ENCODE measurements around the gene HOXC5.

Gene HOXC5

DNA sequence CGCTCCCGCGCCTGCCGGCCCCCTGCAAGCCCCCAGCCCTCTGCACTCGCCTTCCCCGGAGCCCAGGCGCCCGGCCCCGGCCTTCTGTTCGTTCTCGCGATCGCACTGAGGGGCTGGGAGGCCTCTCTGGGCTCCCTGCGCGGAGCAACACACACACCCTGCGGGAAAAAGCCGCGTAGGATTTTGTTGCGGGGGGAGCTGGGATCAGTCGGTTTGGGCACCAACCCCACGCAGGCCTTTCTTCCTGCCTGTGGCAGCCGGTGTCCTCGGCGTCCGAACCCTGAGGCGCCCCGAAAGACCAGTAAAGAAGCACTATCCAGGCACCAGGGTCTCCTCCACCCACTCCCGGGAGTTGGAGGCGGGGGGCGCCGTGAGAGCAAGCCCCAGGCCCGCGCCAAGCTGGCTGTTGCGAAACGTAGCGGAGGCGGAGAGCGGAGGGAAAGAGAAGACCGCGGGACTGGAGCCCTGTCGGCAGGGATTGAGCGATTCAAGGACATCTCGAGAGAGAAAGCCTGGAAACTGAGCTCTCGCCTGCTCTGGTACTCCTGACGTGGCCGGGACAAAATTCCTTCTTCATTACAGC lies 1.9 kb upstream of the HOXC5 start:
- peaks cover 6% of the 10 kb centered on the region for H3K36me3 Mint-ChIP-seq
- H3K4me3 Mint-ChIP-seq, result no peak overlapping the region
- no peak for ATAC-seq
- no peaks in the 10 kb centered on the region for H3K9me3 Mint-ChIP-seq
- no peak overlapping the region for H3K27ac Mint-ChIP-seq
- no peak for DNase-seq (ENCODE audit: low spot score in 2 of 2)
- H3K4me1 Mint-ChIP-seq, result peaks cover 24% of the 10 kb centered on the region

DNA sequence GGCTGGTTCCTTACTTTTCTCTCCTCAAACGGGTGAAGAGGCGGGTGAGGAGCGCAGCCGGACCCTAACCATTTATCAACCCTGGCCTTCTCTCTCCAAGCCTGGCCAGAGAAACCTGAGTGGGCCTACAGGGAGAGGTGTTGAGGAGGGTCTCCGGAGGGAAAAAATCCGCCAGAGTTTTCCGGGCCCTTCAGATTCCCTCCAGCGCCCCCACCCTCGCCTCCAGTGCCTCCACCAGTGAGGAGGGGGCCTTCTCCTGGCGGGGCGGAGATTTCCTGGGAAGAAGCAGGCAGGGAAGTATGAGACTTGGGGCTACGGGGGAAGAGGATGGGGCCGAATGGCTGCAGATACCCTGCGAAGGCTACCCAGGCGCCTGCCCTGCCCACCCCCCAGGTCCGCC lies 1.4 kb upstream of the HOXC5 start:
- Mint-ChIP-seq H3K27ac (no peak overlapping the region), H3K4me1 (peaks cover 22% of the 10 kb centered on the region), H3K9me3 (no peaks in the 10 kb centered on the region), H3K4me3 (no peak overlapping the region), H3K36me3 (peaks cover 6% of the 10 kb centered on the region)
- ATAC-seq, result no peak
- DNase-seq (ENCODE audit: low spot score in 2 of 2), result no peak

DNA sequence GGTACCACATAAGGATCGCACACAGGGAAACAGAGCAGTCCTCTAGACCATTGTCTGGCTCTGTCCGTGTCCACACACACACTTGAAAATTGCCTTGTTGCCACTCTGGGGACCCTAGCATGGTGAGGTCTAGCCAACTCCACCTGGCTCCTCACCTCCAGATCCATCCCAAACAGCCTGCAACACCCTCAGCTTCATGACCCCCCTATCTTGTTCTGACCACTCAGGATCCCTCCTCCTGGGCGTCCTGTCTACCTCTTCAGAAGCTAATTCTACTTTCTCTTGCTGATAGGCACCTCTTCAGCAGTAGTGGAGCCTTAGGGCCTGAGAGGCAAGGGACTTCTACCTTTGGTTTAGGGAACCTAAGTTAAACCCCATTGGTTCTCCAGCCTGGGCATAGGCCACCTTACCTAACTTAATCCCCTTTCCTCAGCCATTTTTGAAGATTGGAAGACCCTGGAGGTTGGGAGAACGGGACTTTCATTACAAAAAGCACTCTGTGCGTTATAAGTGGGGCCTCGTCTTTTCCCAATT lies 697 bp upstream of the HOXC5 start:
- Mint-ChIP-seq H3K27ac (no peak overlapping the region), H3K4me3 (peak overlapping the region; percentile 71), H3K4me1 (peaks cover 18% of the 10 kb centered on the region), H3K36me3 (peaks cover 2% of the 10 kb centered on the region), H3K9me3 (no peaks in the 10 kb centered on the region)
- DNase-seq (ENCODE audit: low spot score in 2 of 2) (no peak), ATAC-seq (no peak)

DNA sequence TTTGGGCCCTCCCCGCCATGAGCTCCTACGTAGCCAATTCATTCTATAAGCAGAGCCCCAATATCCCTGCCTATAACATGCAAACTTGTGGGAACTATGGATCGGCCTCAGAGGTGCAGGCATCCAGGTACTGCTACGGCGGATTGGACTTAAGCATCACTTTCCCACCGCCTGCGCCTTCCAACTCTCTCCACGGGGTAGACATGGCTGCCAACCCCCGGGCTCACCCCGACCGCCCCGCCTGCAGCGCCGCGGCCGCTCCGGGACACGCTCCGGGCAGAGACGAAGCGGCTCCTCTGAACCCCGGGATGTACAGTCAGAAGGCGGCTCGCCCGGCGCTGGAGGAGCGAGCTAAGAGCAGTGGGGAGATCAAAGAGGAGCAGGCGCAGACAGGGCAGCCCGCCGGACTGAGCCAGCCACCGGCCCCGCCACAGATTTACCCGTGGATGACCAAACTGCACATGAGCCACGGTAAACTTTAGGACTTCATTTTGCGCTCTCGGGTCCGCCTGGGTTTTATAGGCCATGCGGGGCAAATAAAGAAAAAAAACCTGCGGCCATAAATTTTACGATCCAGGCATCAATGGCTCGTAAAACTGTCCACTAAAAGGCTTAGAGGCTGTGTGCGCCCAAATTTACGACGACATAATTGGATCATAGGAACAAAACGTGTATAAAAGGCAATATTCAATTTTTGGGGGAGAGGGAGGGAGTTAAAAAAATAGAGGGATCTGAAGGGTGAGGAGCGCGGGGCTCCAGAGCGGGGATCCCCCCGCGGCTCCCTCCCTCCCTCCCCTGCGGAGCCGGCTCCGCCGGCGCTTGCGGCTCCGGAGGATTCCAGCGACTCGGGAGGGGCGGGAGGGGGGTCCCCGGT lies 493 bp downstream of the HOXC5 start:
- no peaks in the 10 kb centered on the region for H3K36me3 Mint-ChIP-seq
- DNase-seq (ENCODE audit: low spot score in 2 of 2), result peak in 1 of 2 donors; percentile 69
- peak; percentile 50 for ATAC-seq
- no peak overlapping the region for H3K27ac Mint-ChIP-seq
- H3K4me3 Mint-ChIP-seq, result peak overlapping the region; percentile 71
- H3K4me1 Mint-ChIP-seq, result peaks cover 16% of the 10 kb centered on the region
- H3K9me3 Mint-ChIP-seq, result no peaks in the 10 kb centered on the region

DNA sequence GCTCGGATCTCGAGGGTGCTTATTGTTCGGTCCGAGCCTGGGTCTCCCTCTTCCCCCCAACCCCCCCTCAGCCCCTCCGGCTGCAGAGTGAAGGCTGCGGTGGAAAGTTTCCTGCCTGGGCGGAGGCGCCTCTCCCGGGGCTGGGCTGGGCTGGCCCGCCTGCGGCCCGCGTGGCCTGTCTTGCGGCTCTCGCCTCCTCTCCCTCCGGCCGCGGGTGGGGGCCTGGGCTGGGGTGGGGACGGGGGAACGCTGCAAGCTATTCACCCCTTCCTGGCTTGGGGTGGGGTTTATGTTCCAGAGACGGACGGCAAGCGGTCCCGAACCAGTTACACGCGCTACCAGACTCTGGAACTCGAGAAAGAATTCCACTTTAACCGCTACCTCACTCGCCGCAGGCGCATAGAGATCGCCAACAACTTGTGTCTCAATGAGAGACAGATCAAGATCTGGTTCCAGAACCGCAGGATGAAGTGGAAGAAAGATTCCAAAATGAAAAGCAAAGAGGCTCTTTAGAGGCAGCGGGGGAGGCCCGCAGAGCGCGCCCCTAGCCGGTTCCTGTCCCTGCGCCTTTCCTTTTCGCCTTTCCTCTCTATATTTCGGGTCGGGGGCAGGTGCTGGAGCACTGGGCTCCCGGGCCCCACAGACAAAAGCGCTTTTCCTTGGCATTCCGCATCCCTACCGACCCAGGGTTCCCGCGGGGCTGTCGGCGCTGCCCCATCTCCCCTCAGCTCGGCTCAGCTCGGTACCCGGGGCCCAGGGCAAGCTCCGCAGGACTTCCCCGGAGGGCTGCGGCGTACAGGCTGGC lies 1.3 kb downstream of the HOXC5 start:
- Mint-ChIP-seq H3K4me3 (peak overlapping the region; percentile 71), H3K27ac (no peak overlapping the region), H3K4me1 (peaks cover 16% of the 10 kb centered on the region), H3K9me3 (no peaks in the 10 kb centered on the region), H3K36me3 (no peaks in the 10 kb centered on the region)
- DNase-seq (ENCODE audit: low spot score in 2 of 2), result no peak
- no peak for ATAC-seq

DNA sequence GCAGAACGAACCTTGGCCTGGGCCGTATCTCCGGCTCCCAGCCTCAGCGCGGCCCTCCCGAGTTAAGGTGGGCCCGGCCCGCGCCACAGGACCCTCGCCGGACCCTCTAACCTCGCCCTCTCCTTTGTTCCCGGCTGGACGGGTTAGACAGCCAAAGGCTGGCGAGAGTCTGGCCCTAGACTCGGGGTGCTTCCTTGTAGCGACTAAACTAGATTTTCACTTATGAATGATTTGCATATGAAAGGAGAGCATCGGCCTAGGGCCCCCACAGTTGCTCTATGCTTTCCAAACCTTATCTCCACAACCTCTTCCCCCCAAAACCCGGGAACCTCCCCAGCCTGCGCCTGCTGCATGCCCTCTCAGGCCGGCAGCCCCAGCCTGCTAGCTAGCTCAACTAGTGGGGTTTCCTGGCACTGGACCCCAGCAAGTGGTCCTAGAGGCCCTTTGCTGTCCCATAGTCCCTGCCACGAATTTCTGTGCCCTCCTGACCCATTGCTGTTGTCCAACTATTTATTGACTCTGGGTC lies 2.0 kb downstream of the HOXC5 start:
- Mint-ChIP-seq H3K36me3 (no peaks in the 10 kb centered on the region), H3K4me3 (peak overlapping the region; percentile 71), H3K4me1 (peaks cover 16% of the 10 kb centered on the region), H3K27ac (no peak overlapping the region), H3K9me3 (no peaks in the 10 kb centered on the region)
- ATAC-seq (no peak), DNase-seq (ENCODE audit: low spot score in 2 of 2) (no peak)

DNA sequence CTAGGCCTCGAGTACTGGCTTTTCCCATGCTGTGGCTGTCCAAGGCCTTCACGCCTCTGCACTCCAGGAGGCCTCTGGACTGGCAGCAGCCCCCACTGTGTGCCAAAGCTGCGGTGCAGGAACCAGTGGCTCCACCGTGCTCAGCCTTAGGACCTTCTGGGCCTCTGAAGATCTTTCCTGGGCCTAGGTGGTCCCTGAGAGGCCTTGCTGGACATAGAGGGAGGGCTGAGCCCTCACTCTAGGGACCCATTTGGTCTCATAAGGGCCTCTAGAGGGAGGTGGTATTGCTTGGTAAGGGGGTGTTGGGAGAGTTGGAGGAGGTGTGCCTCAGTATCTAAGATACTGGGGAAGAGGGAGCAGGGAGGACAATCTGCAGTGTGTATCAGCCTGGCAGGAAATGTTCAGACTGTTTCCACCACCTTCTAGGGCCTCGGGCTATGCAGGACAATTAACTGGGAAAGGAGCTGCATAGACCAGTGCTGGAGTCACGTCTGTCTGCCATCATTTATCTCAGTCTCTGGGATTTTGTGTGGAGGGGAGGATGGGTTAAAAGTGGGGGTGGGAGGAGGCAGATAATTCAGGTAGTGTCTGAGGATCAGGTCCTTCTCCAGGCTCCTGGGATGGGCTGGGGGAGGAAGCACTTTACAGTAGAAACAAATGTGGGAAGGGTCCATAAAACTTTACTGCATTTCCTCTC lies 2.9 kb downstream of the HOXC5 start:
- peaks cover 16% of the 10 kb centered on the region for H3K4me1 Mint-ChIP-seq
- no peak for DNase-seq (ENCODE audit: low spot score in 2 of 2)
- no peaks in the 10 kb centered on the region for H3K9me3 Mint-ChIP-seq
- H3K27ac Mint-ChIP-seq, result no peak overlapping the region
- ATAC-seq, result no peak
- no peaks in the 10 kb centered on the region for H3K36me3 Mint-ChIP-seq
- no peak overlapping the region for H3K4me3 Mint-ChIP-seq

DNA sequence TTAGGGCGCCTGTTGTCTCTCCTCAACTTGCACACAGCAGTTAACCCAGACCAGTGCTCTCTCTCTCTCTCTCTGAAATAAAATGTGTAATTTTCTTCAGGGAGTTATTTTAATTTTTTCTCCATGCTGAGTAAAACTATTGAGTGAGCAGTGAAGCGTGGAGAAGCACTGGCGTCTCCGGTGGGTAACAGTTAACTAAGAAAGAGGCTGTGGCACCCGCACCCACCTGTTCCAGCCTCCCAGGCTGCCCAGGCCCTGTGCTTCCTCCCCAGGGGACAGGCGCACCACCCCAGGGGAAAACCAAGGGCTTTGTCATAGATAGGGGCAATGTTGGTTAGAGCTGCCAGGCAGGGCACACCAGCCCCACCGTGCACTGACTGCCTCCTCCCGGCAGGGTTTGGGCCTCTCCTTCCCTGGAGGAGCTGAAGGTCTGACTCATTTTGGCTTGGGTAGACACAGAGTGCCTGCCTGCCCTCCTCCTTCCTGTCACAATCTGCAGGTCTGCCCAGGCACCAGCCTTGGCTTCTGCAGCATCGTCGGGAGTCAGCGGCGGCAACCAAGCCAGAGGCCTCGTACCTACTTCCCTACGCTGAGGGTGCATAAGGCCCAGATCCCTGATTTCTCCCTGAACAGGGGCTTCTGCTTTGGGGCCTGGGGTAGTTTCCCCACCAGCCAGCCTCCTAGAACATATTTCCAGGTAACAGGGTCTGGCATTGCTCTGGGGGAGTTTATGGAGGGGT lies 3.9 kb downstream of the HOXC5 start:
- no peak overlapping the region for H3K4me3 Mint-ChIP-seq
- H3K9me3 Mint-ChIP-seq, result no peaks in the 10 kb centered on the region
- DNase-seq (ENCODE audit: low spot score in 2 of 2) (no peak), ATAC-seq (no peak)
- H3K4me1 Mint-ChIP-seq, result peaks cover 16% of the 10 kb centered on the region
- H3K36me3 Mint-ChIP-seq, result no peaks in the 10 kb centered on the region
- no peak overlapping the region for H3K27ac Mint-ChIP-seq

DNA sequence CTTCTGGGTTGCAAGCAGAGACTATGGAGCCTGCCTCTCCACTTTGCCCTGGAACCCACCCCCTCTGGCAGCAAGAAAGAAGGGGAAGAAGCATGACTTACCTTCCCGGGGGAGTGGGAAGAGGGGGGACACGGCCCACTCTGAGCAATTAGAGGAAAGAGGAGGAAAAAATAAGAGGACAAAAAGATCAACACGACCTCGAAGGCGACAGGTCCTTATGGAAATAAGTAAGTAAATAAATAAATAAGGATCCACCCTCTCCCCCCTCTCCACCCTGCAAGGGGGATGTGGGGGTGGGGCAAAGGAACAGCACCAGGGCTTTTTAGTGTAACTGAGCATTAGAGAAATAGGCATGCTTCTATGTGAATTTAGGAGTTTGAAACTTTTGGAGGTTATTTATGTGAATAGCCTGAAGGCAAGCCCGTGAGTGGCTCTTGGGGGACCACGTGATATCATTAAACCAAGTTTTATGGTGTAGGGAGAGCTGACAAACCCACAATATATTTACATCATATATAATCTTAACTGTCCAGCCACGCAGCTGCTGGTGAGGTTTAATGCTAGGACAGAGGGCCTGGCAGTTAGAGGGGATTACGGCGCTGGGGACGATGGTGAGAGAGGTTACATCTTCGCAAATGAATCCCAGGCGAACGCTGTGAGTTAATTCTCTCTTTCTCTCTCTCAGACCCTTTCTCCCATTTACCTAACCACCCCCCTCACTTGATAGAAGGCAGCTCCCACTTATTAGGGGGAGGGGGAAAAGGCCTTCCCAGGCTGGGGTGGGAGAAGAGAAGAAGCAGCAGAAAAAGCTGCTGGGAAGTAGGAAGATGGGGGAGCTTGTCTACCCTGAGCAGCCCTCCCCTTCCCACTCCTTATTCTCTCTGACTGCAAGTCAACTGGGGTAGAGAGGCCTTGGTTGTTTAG lies 4.8 kb downstream of the HOXC5 start:
- Mint-ChIP-seq H3K36me3 (no peaks in the 10 kb centered on the region), H3K4me3 (no peak overlapping the region), H3K27ac (no peak overlapping the region), H3K4me1 (peaks cover 14% of the 10 kb centered on the region), H3K9me3 (no peaks in the 10 kb centered on the region)
- ATAC-seq, result no peak
- DNase-seq (ENCODE audit: low spot score in 2 of 2), result no peak

DNA sequence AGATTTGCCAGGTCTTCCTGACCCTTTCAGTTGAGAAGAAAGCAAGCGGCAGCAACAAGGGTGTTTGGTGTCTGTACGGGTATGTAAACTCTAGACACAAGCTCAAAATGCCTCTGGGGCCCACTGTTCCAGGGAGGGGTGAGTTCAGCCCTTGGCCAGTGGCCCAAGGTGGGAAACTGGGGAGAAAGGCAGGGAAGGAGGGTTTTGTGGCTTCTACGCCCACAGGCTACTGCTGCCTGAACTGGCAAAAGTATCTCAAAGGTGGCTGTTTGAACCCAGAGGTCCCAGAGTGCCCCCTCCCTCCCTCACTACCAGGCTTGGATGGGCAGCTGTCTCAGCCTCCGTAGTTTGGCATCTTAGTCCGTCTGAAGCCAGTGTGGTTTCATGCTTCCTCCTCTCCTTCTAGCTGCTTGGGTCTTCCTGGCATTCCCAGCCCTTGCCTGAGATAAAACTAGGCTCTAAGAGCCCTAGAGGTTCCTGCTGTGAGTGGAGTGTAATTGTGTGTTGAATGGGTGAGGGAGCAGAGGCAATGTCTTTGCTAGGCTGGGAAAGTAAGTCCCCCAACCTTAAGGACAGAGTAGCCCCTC lies 5.5 kb downstream of the HOXC5 start:
- no peak for DNase-seq (ENCODE audit: low spot score in 2 of 2)
- H3K4me1 Mint-ChIP-seq, result peaks cover 9% of the 10 kb centered on the region
- no peak overlapping the region for H3K27ac Mint-ChIP-seq
- H3K36me3 Mint-ChIP-seq, result no peaks in the 10 kb centered on the region
- no peak for ATAC-seq
- no peaks in the 10 kb centered on the region for H3K9me3 Mint-ChIP-seq
- no peak overlapping the region for H3K4me3 Mint-ChIP-seq

DNA sequence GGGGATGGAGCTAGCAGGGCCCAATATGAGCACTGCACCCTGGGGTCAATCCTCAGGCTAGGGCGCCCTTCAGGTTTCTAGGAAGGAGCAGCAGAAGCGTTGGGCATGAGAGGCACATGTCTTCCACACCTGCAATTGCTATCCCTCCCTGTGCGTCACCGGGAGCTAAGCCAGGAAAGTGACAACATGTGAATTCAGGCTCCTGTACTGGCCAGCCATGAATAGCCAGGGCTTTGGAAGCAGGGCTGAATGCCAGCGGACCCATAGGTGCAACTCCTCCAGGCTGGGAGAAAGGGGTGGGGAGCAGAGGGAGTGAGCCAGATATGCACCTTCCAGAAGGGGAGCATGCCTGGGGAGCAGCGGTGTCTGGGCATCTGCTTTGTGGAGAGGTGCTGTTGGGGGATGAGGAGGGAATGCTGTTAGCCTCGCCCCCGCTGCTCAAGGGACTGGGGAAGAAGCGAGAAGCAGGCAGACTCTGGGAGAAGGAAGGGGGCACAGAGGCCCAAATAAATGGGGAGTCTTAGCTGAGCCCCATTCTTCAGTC lies 6.1 kb downstream of the HOXC5 start:
- H3K36me3 Mint-ChIP-seq, result no peaks in the 10 kb centered on the region
- ATAC-seq (no peak), DNase-seq (ENCODE audit: low spot score in 2 of 2) (no peak)
- H3K4me3 Mint-ChIP-seq, result no peak overlapping the region
- H3K9me3 Mint-ChIP-seq, result no peaks in the 10 kb centered on the region
- peaks cover 5% of the 10 kb centered on the region for H3K4me1 Mint-ChIP-seq
- H3K27ac Mint-ChIP-seq, result no peak overlapping the region

DNA sequence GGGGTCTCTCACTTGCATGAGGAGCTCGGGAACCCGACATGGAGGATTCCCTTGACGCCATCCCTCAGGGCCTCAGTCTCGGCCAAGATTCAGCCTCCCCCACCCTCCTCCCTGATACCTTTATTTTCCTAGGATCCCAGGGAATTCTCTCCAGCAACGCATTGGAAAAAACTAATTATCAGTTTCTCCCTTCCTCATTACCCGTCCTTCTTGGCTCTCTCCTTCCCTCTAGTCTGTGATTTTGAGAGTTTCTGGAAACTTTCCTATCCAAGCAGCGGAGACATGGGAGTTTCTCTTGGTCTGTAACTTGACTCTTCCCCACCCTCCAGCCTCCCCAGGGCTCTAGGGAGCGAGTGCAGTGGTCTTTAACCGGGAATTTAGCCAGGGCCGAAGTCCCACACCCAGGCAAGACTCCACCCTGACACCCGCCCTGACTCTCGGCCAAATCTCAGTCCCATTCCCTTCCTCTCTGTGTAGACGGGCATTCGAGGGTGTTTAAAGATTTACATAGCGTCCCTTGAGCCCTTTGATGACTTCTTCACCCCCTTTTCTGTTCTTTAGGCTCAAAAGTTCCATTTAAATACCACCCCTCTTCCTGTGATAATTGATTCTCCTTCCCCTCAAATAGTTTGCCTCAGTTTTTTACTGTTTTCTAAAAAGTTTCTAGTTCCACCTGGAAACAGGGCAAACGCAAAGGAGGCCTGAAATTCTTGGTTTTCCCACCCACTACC lies 6.7 kb downstream of the HOXC5 start:
- DNase-seq (ENCODE audit: low spot score in 2 of 2) (no peak), ATAC-seq (no peak)
- no peak overlapping the region for H3K27ac Mint-ChIP-seq
- no peak overlapping the region for H3K4me3 Mint-ChIP-seq
- no peaks in the 10 kb centered on the region for H3K9me3 Mint-ChIP-seq
- H3K4me1 Mint-ChIP-seq, result peaks cover 5% of the 10 kb centered on the region
- H3K36me3 Mint-ChIP-seq, result no peaks in the 10 kb centered on the region

Data from stimulated activated effector memory CD8-positive, alpha-beta T cell treated with anti-CD3 and anti-CD28 coated beads, Interleukin-12 subunit alpha, Interleukin-12 subunit beta, amount 100 ng/mL, for 72 hours (primary cell).